ENCODE data around the gene DAPK2. TPM values are rescaled to one million over a fixed set of nuclear protein-coding genes. Genes with fewer than 3 reads are reported as not detected.

The DAPK2 gene
- total RNA-seq, 1 experiment from 2014 or later: 1.4 TPM

DNA sequence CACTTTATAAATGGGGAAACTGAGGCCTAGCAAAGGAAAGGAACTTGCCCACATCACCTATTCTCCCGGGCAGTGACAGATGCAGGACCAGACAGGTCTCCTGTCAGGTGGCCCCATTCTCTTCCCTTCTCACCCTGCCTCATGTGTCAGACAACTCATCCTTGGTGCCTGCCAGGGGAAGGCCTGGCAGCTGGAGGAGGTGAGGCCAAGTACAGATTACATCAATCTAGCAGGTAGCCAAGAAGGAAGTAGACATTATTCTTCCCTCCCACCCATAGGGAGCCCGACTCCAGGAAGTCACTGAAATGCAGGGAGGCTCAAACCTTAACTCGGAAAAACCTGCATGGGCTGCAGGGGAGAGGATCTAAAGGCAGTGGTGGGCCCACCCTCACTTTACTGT lies 39.6 kb downstream of the DAPK2 start:
- H3K9me2 ChIP-seq (replicated peaks; ENCODE audit: low read length): no peaks in the 10 kb centered on the region
- H3K27me3 ChIP-seq (ENCODE audit: low read length): no peaks in the 10 kb centered on the region
- no peaks in the 10 kb centered on the region for H3K79me2 ChIP-seq (ENCODE audit: low read length)
- H2AFZ ChIP-seq (ENCODE audit: low read length): no peak overlapping the region
- POLR2A ChIA-PET (ENCODE audit: unreplicated experiment): no interaction called here
- no TSS peak for BruUV-seq (replicated peaks)
- no peaks in the 10 kb centered on the region for H4K20me1 ChIP-seq (ENCODE audit: low read length)
- H3K9ac ChIP-seq (ENCODE audit: low read length): no peak overlapping the region
- TF ChIP-seq, protein P1, sequence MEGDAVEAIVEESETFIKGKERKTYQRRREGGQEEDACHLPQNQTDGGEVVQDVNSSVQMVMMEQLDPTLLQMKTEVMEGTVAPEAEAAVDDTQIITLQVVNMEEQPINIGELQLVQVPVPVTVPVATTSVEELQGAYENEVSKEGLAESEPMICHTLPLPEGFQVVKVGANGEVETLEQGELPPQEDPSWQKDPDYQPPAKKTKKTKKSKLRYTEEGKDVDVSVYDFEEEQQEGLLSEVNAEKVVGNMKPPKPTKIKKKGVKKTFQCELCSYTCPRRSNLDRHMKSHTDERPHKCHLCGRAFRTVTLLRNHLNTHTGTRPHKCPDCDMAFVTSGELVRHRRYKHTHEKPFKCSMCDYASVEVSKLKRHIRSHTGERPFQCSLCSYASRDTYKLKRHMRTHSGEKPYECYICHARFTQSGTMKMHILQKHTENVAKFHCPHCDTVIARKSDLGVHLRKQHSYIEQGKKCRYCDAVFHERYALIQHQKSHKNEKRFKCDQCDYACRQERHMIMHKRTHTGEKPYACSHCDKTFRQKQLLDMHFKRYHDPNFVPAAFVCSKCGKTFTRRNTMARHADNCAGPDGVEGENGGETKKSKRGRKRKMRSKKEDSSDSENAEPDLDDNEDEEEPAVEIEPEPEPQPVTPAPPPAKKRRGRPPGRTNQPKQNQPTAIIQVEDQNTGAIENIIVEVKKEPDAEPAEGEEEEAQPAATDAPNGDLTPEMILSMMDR (conservative IDR thresholded peaks at IDR 0.05; ENCODE audit: low read depth, low read length): no peak
- TF ChIP-seq EZH2phosphoT487 (IDR thresholded peaks at IDR 0.05; ENCODE audit: borderline replicate concordance, low read length) (no peak), EZH2 (IDR thresholded peaks at IDR 0.05; ENCODE audit: low read length, unreplicated experiment) (no peak)
- H3K4me1 ChIP-seq (ENCODE audit: insufficient read depth, low read length): peaks cover 39% of the 10 kb centered on the region
- intact Hi-C loops (cut with micrococcal nuclease): no loop called here
- H3K36me3 ChIP-seq (ENCODE audit: low read depth, low read length): no peaks in the 10 kb centered on the region
- DNase-seq (no peak), ATAC-seq (no peak)
- no peak overlapping the region for H3K27ac ChIP-seq (ENCODE audit: low read length)
- no peak overlapping the region for H3K4me3 ChIP-seq (ENCODE audit: low read length)
- CTCF ChIA-PET: no interaction called here
- H3F3A ChIP-seq (ENCODE audit: low read length, unreplicated experiment): no peaks in the 10 kb centered on the region
- H3K9me3 ChIP-seq (ENCODE audit: low read length): no peaks in the 10 kb centered on the region
- H3K4me2 ChIP-seq (ENCODE audit: low read length): no peak overlapping the region

DNA sequence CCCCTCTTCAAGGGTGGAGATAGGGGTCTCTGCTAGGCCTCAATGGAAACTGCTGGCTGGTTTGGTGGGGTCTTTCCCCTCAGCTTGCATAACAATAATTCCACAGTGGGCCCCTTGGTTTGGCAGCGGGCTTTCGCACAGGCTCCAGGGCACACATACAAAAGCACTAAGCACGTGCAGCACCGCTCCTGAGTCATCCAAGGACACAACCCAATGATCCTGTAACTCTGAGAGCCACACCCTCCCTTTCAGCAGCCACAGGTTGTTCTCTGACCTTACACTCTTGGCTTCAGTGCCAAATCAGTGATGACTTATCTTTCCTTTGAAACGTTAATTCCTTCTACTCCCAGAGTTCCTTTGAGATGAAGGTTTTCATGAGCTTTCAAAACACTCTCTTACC lies 41.7 kb downstream of the DAPK2 start:
- Histone ChIP-seq H3K27me3 (ENCODE audit: low read length) (no peaks in the 10 kb centered on the region), H3K4me2 (ENCODE audit: low read length) (peak overlapping the region; percentile 15; the same call in 1 of the 2 replicates), H3K4me3 (ENCODE audit: low read length) (no peak overlapping the region), H3K4me1 (ENCODE audit: insufficient read depth, low read length) (peaks cover 23% of the 10 kb centered on the region), H3K79me2 (ENCODE audit: low read length) (no peaks in the 10 kb centered on the region), H4K20me1 (ENCODE audit: low read length) (no peaks in the 10 kb centered on the region), H3K27ac (ENCODE audit: low read length) (no peak overlapping the region), H3K9me2 (replicated peaks; ENCODE audit: low read length) (no peaks in the 10 kb centered on the region), H3F3A (ENCODE audit: low read length, unreplicated experiment) (no peaks in the 10 kb centered on the region), H3K36me3 (ENCODE audit: low read depth, low read length) (no peaks in the 10 kb centered on the region), H3K9ac (ENCODE audit: low read length) (no peak overlapping the region), H3K9me3 (ENCODE audit: low read length) (no peaks in the 10 kb centered on the region), H2AFZ (ENCODE audit: low read length) (no peak overlapping the region)
- TF ChIP-seq EZH2 (IDR thresholded peaks at IDR 0.05; ENCODE audit: low read length, unreplicated experiment): no peak
- TF ChIP-seq EZH2phosphoT487 (IDR thresholded peaks at IDR 0.05; ENCODE audit: borderline replicate concordance, low read length): no peak
- TF ChIP-seq, protein P1 (conservative IDR thresholded peaks at IDR 0.05; ENCODE audit: low read depth, low read length): no peak
- intact Hi-C loops (cut with micrococcal nuclease): no loop called here
- ChIA-PET CTCF (interaction anchor here (0.8 kb wide), 1 partner anchor 54 kb away, joined by 5 read pairs; no protein-coding TSS in a partner anchor), POLR2A (ENCODE audit: unreplicated experiment) (interaction anchor here (0.6 kb wide), 1 partner anchor 413 kb away, joined by 3 read pairs; no protein-coding TSS in a partner anchor)
- no TSS peak for BruUV-seq (replicated peaks)
- DNase-seq (peak; percentile 87), ATAC-seq (peak; percentile 91)

DNA sequence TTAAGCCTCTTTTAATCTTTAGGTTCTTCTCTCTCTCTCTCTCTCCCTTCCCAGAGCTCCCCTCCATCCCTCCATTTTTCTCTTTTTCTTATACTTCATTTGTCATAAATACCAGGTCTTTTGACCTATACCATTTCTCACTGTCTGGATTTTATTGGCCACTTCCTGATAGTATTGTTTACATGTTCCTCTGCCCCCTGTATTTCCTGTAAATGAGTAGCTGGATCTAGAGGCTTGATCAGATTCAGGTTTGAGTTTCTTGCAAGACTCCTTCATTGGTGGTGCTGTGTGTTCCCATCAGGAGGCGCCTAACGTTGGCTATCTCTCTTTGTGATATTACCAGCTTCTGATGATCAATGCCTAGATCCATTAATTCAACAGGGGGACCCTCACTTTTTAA lies 42.2 kb downstream of the DAPK2 start:
- H4K20me1 ChIP-seq (ENCODE audit: low read length): no peaks in the 10 kb centered on the region
- peaks cover 18% of the 10 kb centered on the region for H3K4me1 ChIP-seq (ENCODE audit: insufficient read depth, low read length)
- H2AFZ ChIP-seq (ENCODE audit: low read length): no peak overlapping the region
- H3K27ac ChIP-seq (ENCODE audit: low read length): no peak overlapping the region
- H3K36me3 ChIP-seq (ENCODE audit: low read depth, low read length): no peaks in the 10 kb centered on the region
- no peak overlapping the region for H3K4me3 ChIP-seq (ENCODE audit: low read length)
- H3K4me2 ChIP-seq (ENCODE audit: low read length): peak overlapping the region; percentile 15; the same call in 1 of the 2 replicates
- CTCF ChIA-PET: interaction anchor here (0.8 kb wide), 1 partner anchor 53 kb away, joined by 5 read pairs; no protein-coding TSS in a partner anchor
- no peaks in the 10 kb centered on the region for H3K27me3 ChIP-seq (ENCODE audit: low read length)
- no TSS peak for BruUV-seq (replicated peaks)
- H3K9ac ChIP-seq (ENCODE audit: low read length): no peak overlapping the region
- TF ChIP-seq, protein P1 (conservative IDR thresholded peaks at IDR 0.05; ENCODE audit: low read depth, low read length): no peak
- TF ChIP-seq EZH2phosphoT487 (IDR thresholded peaks at IDR 0.05; ENCODE audit: borderline replicate concordance, low read length) (no peak), EZH2 (IDR thresholded peaks at IDR 0.05; ENCODE audit: low read length, unreplicated experiment) (no peak)
- no peaks in the 10 kb centered on the region for H3F3A ChIP-seq (ENCODE audit: low read length, unreplicated experiment)
- intact Hi-C loops (cut with micrococcal nuclease): no loop called here
- no peaks in the 10 kb centered on the region for H3K9me2 ChIP-seq (replicated peaks; ENCODE audit: low read length)
- H3K9me3 ChIP-seq (ENCODE audit: low read length): no peaks in the 10 kb centered on the region
- ATAC-seq (no peak), DNase-seq (no peak)
- H3K79me2 ChIP-seq (ENCODE audit: low read length): no peaks in the 10 kb centered on the region
- POLR2A ChIA-PET (ENCODE audit: unreplicated experiment): no interaction called here
